ENCODE results near the gene ESF1.

ESF1 gene

GRCh38 chr20:13736436-13737191 lies 48.1 kb downstream of the ESF1 start:
- no peak for DNase-seq

DNA sequence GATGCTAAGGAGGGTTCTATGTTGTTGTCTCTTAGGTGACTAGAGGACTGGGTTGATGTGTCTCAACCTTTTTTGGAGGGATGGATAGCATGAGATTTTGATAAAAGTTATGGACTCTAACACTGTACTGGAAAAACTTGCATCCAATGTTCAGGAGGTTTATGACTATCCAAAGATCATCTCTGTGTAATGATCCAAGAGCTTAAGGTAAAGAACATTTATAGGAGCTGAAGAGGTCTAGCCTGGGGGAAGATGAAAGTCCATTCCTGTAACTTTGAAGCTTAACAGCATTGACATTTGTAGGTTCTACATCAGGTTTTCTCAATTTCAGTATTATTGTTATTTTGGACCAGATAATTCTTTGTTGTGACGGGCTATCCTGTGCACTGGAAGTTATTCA lies 48.9 kb downstream of the ESF1 start:
- no peak for DNase-seq

- no peak for DNase-seq
Measured at GRCh38 chr20:13723011-13723410, 61.7 kb downstream of the ESF1 start.

- no peak for DNase-seq
Measured at GRCh38 chr20:13718171-13718570, 66.5 kb downstream of the ESF1 start.

- no peak for DNase-seq
Measured at GRCh38 chr20:13717631-13718044, 67.1 kb downstream of the ESF1 start.

DNA sequence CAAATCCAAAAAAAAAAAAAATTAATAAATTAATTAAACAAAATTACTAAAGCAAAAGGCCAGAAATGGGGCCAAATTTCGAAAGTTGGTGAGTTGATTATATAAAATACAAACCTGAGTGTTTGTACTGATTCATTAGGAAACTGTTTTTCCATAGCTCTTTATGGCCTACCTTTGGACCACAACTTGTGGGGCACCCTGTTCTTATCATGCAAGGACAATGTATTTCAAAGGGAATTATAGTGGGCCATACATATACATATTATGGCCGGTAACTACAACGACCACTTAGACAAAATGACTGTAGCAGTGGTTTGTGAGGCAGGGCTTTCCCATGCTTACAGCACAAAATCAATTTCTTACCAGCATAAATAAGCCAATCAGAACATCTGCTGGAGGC lies 69.5 kb downstream of the ESF1 start:
- DNase-seq = no peak

- no peak for DNase-seq
Measured at GRCh38 chr20:13708234-13708633, 76.5 kb downstream of the ESF1 start.

GRCh38 chr20:13703265-13703664 lies 81.5 kb downstream of the ESF1 start:
- DNase-seq = no peak

DNA sequence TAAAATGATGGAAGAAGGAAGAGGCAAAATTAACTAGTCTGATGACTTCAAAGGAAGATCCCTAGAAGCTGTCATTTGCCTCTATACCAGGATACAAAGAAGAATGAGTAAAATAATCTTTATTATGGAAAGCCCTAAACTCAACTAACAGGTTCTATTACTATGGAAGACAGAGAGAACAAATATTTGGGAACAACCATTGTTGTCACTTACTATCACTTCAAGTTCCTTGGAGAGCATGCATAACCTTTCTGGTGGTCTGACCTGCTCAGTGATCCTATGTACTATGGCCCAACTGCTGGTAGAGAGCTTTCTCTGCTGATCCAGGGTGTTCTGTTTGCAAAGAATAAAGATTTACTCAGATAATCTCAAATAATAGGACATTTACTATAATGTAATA lies 83.2 kb downstream of the ESF1 start:
- no peak for DNase-seq

DNA sequence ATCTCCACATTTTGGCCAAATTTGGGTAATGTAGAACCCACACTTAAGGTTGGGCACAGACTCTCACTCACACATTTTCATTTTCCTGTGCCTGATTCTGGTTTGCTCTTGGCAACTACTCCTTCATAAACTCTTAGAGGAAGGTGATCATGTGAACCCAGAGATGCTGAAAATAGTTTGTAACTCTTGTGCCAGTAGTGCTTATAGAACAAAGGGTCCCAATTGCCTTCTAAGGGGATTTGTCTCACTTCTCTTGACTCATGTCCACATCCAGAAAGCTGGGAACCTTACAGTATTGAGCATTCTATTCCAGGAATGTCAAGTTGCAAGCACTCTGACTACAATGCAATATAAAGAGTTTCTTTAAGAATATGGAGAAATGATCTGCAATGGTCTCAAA lies 84.0 kb downstream of the ESF1 start:
- DNase-seq = no peak

DNA sequence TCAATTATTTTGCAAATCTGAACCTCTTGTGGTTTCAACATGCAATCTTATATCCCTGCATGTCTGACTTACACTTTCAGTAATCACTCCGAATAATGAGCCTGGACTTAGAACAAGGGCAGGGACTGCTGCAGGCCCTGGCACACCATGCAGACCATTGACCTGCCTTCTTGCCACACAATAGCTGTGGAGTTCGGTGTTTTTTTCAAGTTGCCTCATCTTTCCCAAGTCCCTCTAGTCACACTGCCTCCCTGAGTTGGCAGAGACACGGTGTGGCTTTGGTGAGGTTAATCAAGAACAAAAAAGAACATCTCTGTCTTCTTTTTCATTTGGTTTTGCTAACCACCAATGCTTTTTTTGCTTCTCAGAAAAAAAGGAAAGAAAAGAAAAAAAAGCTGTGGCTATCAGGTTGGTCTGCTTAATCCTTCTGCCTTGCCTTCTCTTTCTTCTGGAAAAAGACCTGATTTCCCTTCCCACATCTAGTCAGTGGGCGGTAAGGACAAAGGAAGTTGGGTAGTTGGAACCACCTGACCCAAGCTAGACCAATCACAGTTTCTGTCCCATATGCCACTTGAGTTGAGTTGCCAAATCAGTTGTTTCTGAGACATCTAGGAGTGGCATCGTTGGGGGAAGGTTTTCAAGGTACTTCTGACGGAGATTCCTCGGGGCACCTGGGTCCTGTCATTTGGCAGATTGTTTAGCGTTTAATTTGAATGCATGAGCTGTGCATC lies 90.1 kb downstream of the ESF1 start:
- DNase-seq = no peak

DNA sequence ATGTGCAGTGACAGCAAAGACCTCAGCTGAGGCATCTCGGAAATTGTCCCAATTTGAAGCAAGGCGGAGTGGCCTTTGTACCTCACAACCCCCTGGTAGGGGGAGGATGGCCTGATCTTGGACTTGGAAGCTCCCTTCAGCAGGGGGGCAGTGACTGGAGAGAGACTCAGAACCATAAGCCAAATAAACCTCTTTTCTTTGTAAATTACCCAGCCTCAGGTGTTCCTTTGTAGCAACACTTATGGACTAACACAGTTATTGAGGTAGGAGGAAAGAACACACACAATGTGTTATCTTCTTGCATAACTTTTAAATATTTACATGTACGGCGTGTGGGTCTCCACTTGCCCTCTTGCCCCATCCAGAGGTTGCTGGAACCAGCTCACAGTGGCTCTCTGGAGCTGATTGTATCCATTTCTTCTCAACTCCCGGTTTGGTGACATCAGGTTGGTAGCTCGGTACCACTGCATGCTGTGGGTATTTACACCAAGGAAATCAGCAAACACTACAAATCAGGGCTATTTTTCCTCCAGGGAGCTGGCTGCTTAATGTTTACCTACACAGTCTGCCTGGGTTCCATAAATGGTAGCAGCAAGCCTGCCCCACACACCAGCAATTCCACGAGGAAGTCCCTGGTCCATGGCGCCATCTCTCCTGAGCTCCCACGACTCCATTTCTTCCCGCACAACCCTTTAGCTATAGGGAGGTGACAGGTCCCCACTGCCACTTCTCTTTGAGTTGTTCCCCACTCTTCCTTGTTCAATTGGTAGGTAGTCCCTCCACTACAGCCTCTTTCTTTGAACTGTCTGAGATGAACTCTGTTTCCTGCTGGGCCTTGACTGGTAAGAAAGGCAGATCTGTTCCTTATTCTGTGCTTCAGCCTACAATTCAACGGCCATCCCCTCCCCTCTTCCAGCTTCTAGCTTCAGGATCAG lies 91.7 kb downstream of the ESF1 start:
- no peak for DNase-seq

- no peak for DNase-seq
Measured at GRCh38 chr20:13690943-13691342, 93.8 kb downstream of the ESF1 start.

- DNase-seq = no peak
Measured at GRCh38 chr20:13687815-13688214, 96.9 kb downstream of the ESF1 start.

DNA sequence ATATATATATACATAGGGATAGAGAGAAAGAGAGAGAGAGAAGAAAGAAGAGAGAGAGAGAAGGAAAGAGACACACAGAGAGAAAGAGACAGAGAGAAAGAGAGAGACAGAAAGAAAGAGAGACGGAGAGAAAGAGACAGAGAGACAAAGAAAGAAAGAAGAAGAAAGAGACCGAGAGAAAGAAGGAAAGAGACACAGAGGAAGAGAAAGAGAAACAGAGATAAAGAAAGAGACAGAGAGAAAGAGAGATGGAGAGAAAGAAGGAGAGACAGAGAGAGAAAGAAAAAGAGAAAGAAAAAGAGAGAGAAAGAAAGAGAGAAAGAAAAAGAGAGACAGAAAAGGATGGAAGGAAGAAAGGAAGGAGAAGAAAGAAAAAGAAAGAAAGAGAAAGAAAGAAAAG lies 99.1 kb downstream of the ESF1 start:
- DNase-seq = no peak

DNA sequence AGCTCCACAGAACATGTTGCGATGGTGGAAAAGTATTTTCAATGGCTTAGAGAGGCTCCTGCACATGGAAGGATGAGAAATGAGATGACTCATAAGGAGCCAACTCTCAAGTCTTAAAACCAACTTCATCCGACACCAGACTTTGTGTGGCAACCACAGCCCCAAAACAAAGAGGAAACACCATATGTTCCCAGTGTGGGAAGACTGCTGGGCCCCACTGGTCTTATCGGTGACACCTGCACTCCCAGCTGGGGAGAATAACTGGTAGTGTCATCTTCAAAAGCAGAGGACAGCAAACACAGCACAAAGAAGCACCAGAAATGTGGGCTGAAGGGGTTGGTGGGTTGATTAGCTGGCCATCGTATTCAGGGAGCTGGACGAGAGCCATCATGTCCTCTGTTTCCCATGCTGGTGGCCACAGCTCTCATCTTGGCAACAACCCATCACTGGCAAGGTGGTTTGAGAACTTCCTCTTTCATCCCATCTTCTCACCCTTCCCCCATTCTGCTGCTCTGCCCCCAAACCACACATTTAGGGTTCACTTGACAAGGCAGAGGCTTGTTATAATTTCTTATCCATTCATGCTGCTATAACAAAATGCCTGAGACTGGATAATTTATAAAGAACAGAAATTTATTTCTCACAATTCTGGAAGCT lies 100.0 kb downstream of the ESF1 start:
- DNase-seq = no peak

GRCh38 chr20:13683833-13684232 lies 100.9 kb downstream of the ESF1 start:
- no peak for DNase-seq

DNA sequence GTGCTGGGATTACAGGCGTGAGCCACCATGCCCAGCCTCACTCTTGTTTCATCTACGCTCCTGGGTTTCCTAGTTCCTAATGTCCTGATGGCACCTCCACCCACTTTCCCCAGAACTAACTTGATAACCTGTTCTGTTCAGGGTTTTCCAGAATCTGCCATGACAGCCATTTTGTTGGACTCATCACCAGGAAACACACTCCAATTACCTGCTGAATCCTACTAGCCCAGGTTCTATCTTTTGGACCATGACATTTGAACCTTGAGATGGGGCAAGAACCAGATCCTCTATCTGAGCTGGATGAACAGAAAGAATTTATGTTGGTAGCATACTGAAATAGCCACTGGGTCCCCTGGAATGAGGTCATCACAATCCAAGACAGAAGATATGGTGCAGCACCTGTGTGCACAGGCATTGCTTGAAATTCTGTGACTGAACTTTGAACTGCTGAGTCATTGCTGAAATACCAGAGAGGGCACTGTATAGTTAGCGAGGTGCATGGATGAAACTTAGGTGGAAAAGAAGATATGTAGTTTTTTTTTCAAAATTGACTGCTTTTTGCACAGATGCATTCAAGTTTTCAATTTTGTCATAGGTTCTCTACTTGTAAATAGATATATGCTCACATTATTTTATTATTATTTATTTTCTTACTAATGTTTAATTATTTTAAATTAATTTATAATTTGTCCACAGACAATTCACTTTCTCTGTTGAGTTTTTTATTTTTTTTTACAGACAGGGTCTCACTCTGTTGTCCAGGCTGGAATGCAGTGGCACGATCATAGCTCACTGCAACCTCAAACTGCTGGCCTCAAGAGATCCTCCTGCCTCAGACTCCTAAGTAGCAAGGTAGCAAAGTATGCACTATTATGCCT lies 103.2 kb downstream of the ESF1 start:
- no peak for DNase-seq

GRCh38 chr20:13678944-13679343 lies 105.8 kb downstream of the ESF1 start:
- DNase-seq = no peak

GRCh38 chr20:13677241-13677640 lies 107.5 kb downstream of the ESF1 start:
- DNase-seq = no peak

DNA sequence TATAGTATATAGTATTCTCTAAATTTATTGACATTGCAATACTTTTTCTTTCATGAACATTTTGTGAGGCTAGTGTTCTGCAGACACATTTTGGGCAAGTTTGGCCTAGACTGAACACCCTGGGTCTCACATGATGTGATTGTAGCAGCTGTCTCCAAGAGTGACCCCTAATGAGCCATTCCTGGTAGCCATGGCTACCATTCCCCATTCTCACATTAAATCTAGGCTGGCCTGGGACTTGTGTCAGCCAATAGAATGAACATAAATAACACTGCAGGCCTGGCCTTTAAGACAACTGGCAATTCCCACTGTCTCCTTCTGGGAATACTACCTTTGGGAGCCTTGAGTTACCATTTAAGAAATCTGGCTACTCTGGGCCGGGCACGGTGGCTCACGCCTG lies 108.0 kb downstream of the ESF1 start:
- no peak for DNase-seq

DNA sequence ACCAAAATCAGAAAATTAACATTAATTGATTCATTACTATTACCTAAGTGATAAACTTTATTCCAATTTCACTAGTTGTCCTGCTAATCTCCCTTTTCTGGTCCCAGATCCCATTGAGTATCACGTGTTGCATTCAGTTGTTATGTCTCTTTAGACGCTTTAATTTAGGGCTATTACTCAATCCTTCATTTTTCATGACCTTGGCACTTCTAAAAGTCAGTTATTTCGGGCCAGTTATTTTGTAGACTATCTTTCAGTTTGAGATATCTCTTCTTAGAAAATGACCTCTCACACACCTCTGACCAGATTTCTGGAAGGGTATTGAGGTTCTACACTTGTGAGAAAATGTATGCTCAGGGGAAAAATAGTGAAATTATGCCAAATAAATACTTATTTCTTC lies 112.0 kb downstream of the ESF1 start:
- no peak for DNase-seq

Measured in NCI-H2029 (cell line).